GM12878 (cell line): ENCODE measurements around the gene CHST8. TPM values are rescaled to one million over a fixed set of nuclear protein-coding genes. Genes with fewer than 3 reads are reported as not detected.

Experiments used
- ATAC-seq: fragments of 200-7000 bp; cut with Tn5 transposase; 3 replicates; pipeline ENCODE4 v1.9.1; 2020; ENCODE audit warnings: mild to moderate bottlenecking, moderate library complexity
- BruUV-seq: library from RNA; stranded (reverse); fragments of 400-500 nt; replicated peaks from 2 replicates; lab custom pipeline; 2021; lab: Mats Ljungman, UMichigan
- CTCF ChIA-PET: fragments of 300-600 bp; sonication (Branson Sonifier 250); formaldehyde crosslinking; extraction: SDS; loops from one replicate; lab custom pipeline; 2021; ENCODE audit warnings: inconsistent platforms; lab: Yijun Ruan, JAX
- POLR2A ChIA-PET: fragments of 350-600 bp; formaldehyde crosslinking; extraction: SDS; loops from one replicate; lab custom pipeline; 2021; ENCODE audit warnings: inconsistent platforms; lab: Charles Lee
- RAD21 ChIA-PET: fragments of 300-600 bp; sonication (Branson Sonifier 250); formaldehyde crosslinking; loops from one replicate; lab custom pipeline; 2023; ENCODE audit warnings: antibody characterized with exemption; ENCODE audit not compliant: unreplicated experiment; lab: Charles Lee
- SMC1A ChIA-PET: fragments of 300-600 bp; sonication (Branson Sonifier 250); formaldehyde crosslinking; loops from one replicate; lab custom pipeline; 2023; ENCODE audit not compliant: unreplicated experiment, uncharacterized antibody; lab: Charles Lee
- DNase-seq: peaks from one replicate; pipeline ENCODE4 v3.0.0-alpha.2; 2011; ENCODE audit warnings: low read depth, low spot score
- FAIRE-seq: peaks from 3 replicates; lab custom pipeline; 2011; peaks lifted over from hg19 to GRCh38; lab: Jason Lieb, UNC
- H2AFZ ChIP-seq: 2 replicates; pipeline ENCODE4 v1.6.0; 2011; ENCODE audit warnings: low read depth, low read length, control low read depth; ENCODE audit not compliant: control insufficient read depth
- H3K27ac ChIP-seq: 2 replicates; pipeline ENCODE4 v1.5.1; 2011; ENCODE audit warnings: control low read depth; ENCODE audit not compliant: control insufficient read depth, insufficient read depth
- H3K27me3 ChIP-seq, 2 experiments: replicated peaks in 1 of 2; 2 replicates each; pipeline versions ENCODE4 v1.6.0 to v1.6.1; 2011; ENCODE audit warnings: low read length in 1 of 2; ENCODE audit not compliant: control insufficient read depth in 2 of 2, insufficient read depth in 2 of 2
- H3K36me3 ChIP-seq, 2 experiments: 2 replicates each; pipeline ENCODE4 v1.5.1; 2011; ENCODE audit warnings: low read length in 1 of 2; ENCODE audit not compliant: control insufficient read depth in 2 of 2, insufficient read depth in 2 of 2
- H3K4me1 ChIP-seq: 2 replicates; pipeline ENCODE4 v1.6.1; 2011; ENCODE audit warnings: mild to moderate bottlenecking, low read length, moderate library complexity, mixed read lengths; ENCODE audit not compliant: control insufficient read depth, insufficient read depth
- H3K4me2 ChIP-seq: 2 replicates; pipeline ENCODE4 v1.6.0; 2011; ENCODE audit warnings: control low read depth; ENCODE audit not compliant: control insufficient read depth, insufficient read depth
- H3K4me3 ChIP-seq: fragments of 200-600 bp; sonication (generic); 2 replicates; pipeline ENCODE4 v1.5.1; 2016
- H3K79me2 ChIP-seq: 2 replicates; pipeline ENCODE4 v1.6.0; 2011; ENCODE audit warnings: low read length; ENCODE audit not compliant: control insufficient read depth, insufficient read depth
- H3K9ac ChIP-seq: 2 replicates; pipeline ENCODE4 v1.8.0; 2011; ENCODE audit warnings: low read length, control low read depth, mixed read lengths; ENCODE audit not compliant: control insufficient read depth, insufficient read depth
- H3K9me3 ChIP-seq: replicated peaks from 3 replicates; pipeline ENCODE4 v1.5.1; 2011; ENCODE audit warnings: mild to moderate bottlenecking, low read length; ENCODE audit not compliant: control insufficient read depth, insufficient read depth
- H4K20me1 ChIP-seq: 2 replicates; pipeline ENCODE4 v1.6.0; 2011; ENCODE audit not compliant: control insufficient read depth, insufficient read depth
- CBX3 ChIP-seq: fragments of 200-600 bp; sonication (generic); IDR thresholded peaks from 2 replicates; pipeline ENCODE4 v1.6.1; 2016; ENCODE audit warnings: low read depth, borderline replicate concordance
- CBX5 ChIP-seq: sonication (generic); IDR thresholded peaks from 2 replicates; pipeline ENCODE4 v1.6.1; 2016; ENCODE audit warnings: low read depth, moderate library complexity, mild to moderate bottlenecking, inconsistent platforms
- EED ChIP-seq: sonication (generic); IDR thresholded peaks from 2 replicates; pipeline ENCODE4 v1.6.1; 2016; ENCODE audit warnings: antibody characterized with exemption, low read depth
- EP300 ChIP-seq, 2 experiments: fragments of 150-350 bp in 1 of 2; IDR thresholded peaks; 2 replicates each; pipeline ENCODE4 v1.6.1; 2011 to 2012; ENCODE audit warnings: low read depth in 2 of 2, low read length in 2 of 2, borderline replicate concordance in 1 of 2, improper control_type of control experiment in 1 of 2, inconsistent platforms in 1 of 2; ENCODE audit not compliant: control insufficient read depth in 1 of 2
- GABPA ChIP-seq: IDR thresholded peaks from 2 replicates; pipeline ENCODE4 v1.6.1; 2014; ENCODE audit warnings: antibody characterized with exemption, low read depth, mild to moderate bottlenecking, inconsistent platforms
- JUNB ChIP-seq: IDR thresholded peaks from 2 replicates; pipeline ENCODE4 v1.6.1; 2016; ENCODE audit warnings: antibody characterized with exemption, mild to moderate bottlenecking
- NFYA ChIP-seq: IDR thresholded peaks from 2 replicates; pipeline ENCODE4 v1.6.1; 2011; ENCODE audit warnings: low read depth, mild to moderate bottlenecking, low read length, improper control_type of control experiment, borderline replicate concordance
- NFYB ChIP-seq: IDR thresholded peaks from 2 replicates; pipeline ENCODE4 v1.6.1; 2011; ENCODE audit warnings: low read depth, mild to moderate bottlenecking, low read length, improper control_type of control experiment, moderate library complexity; ENCODE audit not compliant: insufficient read depth
- PAX5 ChIP-seq: IDR thresholded peaks from 2 replicates; pipeline ENCODE4 v1.6.1; 2011; ENCODE audit warnings: low read depth, low read length, borderline replicate concordance
- POLR2A ChIP-seq: IDR thresholded peaks from 2 replicates; pipeline ENCODE4 v1.6.1; 2011; ENCODE audit warnings: low read depth, mild to moderate bottlenecking, low read length
- SP1 ChIP-seq: IDR thresholded peaks from one replicate; pipeline ENCODE4 v1.6.1; 2011; ENCODE audit warnings: low read depth, low read length
- WGBS: methylation state at CpG from one replicate; pipeline ENCODE4 v1.1.6; 2016; ENCODE audit warnings: low lambda C conversion rate; ENCODE audit not compliant: insufficient replicate concordance, insufficient coverage; ENCODE audit errors: missing lambda C conversion rate; 5-methylcytosine and 5-hydroxymethylcytosine counted together
- in situ Hi-C: fragments of 300-500 bp; cut with MboI; formaldehyde crosslinking; loops from 9 replicates; pipeline ENCODE4 v1.14.3; 2018; ENCODE audit warnings: mixed read lengths
- intact Hi-C: fragments of 100-400 bp; cut with micrococcal nuclease; formaldehyde crosslinking; loops from one replicate; pipeline ENCODE4 v1.14.2; 2022; ENCODE audit not compliant: unreplicated experiment
- polyA plus RNA-seq, 11 experiments: library from polyadenylated mRNA; depleted of rRNA in 4 of 11; unstranded in 6 of 11; stranded (reverse) in 5 of 11; fragments of >200 nt; fragmentation: Nextera tagmentation in 4 of 11; fragmentation: Illumina TruSeq in 1 of 11; extraction: Ambion mirVana in 4 of 11; extraction: Trizol in 1 of 11; gene quantifications; 1 replicate in 1 of 11; 2 replicates in 10 of 11; pipeline versions ENCODE4 v1.2.1 to v1.2.3, GENCODE V29; 2011 to 2016; ENCODE audit warnings: inconsistent platforms in 2 of 11, missing spikeins in 2 of 11, low read depth in 1 of 11
- total RNA-seq, 4 experiments: library from RNA; depleted of rRNA in 3 of 4; stranded (reverse); fragments of >200 nt in 3 of 4; fragmentation: Illumina TruSeq in 1 of 4; extraction: Trizol in 1 of 4; gene quantifications; 2 replicates each; pipeline versions ENCODE4 v1.2.1 to v1.2.3, GENCODE V29; 2013 to 2021
- TF ChIP-seq, protein P1 (sequence below): fragments of 450-650 bp; formaldehyde crosslinking; IDR thresholded peaks from 2 replicates; pipeline ENCODE4 v1.4.0; 2022; ENCODE audit warnings: mild to moderate bottlenecking, moderate library complexity
- TF ChIP-seq, protein P2 (sequence below): IDR thresholded peaks from 2 replicates; pipeline ENCODE4 v1.6.1; 2012; ENCODE audit warnings: low read depth, low read length, improper control_type of control experiment

The CHST8 gene
- total and polyA plus RNA-seq, 10 of the 15 experiments (the other 5 are each of a cell fraction or from before 2014, with no cell fraction given): 0.06 TPM; not detected in 9

DNA sequence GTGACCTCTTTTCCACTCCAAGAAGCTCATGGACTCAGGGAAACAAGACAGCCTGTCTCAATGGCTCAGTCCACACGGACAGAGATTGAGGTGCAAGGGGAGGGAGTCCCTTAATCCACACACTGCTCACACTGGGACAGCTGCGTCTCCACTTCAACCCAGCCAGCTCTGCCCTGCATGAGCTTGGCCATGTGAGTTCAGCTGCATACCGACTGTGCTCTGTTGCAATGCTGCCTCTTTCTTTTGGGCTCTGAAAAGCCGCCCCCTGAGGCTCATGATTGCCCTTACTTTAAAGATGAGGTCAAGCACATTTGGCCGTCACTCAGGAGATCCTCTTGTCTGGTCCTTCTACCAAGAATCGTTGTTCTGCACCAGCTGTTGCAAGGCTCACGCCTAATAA, 110.1 kb downstream of the CHST8 start:
- no peaks in the 10 kb centered on the region for H3K9me3 ChIP-seq
- H3K4me2 ChIP-seq: no peak overlapping the region
- no peaks in the 10 kb centered on the region for H3K79me2 ChIP-seq
- ChIA-PET POLR2A (no interaction called here), CTCF (no interaction called here), RAD21 (no interaction called here), SMC1A (no interaction called here)
- H4K20me1 ChIP-seq: no peaks in the 10 kb centered on the region; the same call in 1 of the 2 replicates
- no peak overlapping the region for H2AFZ ChIP-seq
- WGBS: 13% methylated on average over 7 of the region's 7 CpGs
- no peak for FAIRE-seq
- no peaks in the 10 kb centered on the region for H3K4me1 ChIP-seq
- TF ChIP-seq, protein P1, sequence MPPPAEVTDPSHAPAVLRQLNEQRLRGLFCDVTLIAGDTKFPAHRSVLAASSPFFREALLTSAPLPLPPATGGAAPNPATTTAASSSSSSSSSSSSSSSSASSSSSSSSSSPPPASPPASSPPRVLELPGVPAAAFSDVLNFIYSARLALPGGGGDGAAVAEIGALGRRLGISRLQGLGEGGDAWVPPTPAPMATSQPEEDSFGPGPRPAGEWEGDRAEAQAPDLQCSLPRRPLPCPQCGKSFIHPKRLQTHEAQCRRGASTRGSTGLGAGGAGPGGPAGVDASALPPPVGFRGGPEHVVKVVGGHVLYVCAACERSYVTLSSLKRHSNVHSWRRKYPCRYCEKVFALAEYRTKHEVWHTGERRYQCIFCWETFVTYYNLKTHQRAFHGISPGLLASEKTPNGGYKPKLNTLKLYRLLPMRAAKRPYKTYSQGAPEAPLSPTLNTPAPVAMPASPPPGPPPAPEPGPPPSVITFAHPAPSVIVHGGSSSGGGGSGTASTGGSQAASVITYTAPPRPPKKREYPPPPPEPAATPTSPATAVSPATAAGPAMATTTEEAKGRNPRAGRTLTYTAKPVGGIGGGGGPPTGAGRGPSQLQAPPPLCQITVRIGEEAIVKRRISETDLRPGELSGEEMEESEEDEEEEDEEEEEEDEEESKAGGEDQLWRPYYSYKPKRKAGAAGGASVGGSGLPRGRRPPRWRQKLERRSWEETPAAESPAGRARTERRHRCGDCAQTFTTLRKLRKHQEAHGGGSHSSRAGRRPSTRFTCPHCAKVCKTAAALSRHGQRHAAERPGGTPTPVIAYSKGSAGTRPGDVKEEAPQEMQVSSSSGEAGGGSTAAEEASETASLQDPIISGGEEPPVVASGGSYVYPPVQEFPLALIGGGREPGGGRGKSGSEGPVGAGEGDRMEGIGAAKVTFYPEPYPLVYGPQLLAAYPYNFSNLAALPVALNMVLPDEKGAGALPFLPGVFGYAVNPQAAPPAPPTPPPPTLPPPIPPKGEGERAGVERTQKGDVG (CRISPR knock-in tag): no peak
- TF ChIP-seq NFYB: no peak
- TF ChIP-seq POLR2A: no peak
- no peak for TF ChIP-seq SP1
- TF ChIP-seq PAX5: no peak
- TF ChIP-seq, protein P2, sequence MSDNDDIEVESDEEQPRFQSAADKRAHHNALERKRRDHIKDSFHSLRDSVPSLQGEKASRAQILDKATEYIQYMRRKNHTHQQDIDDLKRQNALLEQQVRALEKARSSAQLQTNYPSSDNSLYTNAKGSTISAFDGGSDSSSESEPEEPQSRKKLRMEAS: no peak
- TF ChIP-seq EP300 (IDR thresholded peaks at IDR 0.05; ENCODE audit: borderline replicate concordance in 1 of 2, control insufficient read depth in 1 of 2, low read depth in 2 of 2, low read length in 2 of 2): no peak
- no peak for TF ChIP-seq JUNB
- TF ChIP-seq NFYA: no peak
- TF ChIP-seq CBX5: no peak
- no peak for TF ChIP-seq GABPA
- no peak for TF ChIP-seq CBX3
- no peak for TF ChIP-seq EED
- no peak for ATAC-seq
- DNase-seq: no peak
- intact Hi-C loops (no loop called here), in situ Hi-C loops (no loop called here)
- no peak overlapping the region for H3K4me3 ChIP-seq
- no peak overlapping the region for H3K9ac ChIP-seq
- H3K27ac ChIP-seq: no peak overlapping the region
- no peaks in the 10 kb centered on the region; a peak in 1 of 4 replicates for H3K27me3 ChIP-seq
- H3K36me3 ChIP-seq: no peaks in the 10 kb centered on the region
- no TSS peak for BruUV-seq
